Right lobe of liver (tissue), 4 donors: Measurements from ENCODE around the gene ID1.

ENCODE experiments used
- POLR2A ChIP-seq: fragments of 450-650 bp; IDR thresholded peaks from one replicate; pipeline ENCODE4 v1.6.1; 2017; ENCODE audit warnings: antibody characterized with exemption, mild to moderate bottlenecking
- TF ChIP-seq, protein P1 (sequence below), 4 donors: fragments of 200-600 bp in 3 of 4; fragments of 450-650 bp in 1 of 4; IDR thresholded peaks; one replicate each; pipeline versions ENCODE4 v1.5.1 to v1.8.0; 2016 to 2022; ENCODE audit warnings: antibody characterized with exemption in 4 of 4, mild to moderate bottlenecking in 2 of 4
- donor health status: DM: no; HTN: no; CAD: no.
- donor health status: DM: no; HTN: no; CAD: no.
- donor health status: DM: no; HTN: yes; CAD: no.

DNA sequence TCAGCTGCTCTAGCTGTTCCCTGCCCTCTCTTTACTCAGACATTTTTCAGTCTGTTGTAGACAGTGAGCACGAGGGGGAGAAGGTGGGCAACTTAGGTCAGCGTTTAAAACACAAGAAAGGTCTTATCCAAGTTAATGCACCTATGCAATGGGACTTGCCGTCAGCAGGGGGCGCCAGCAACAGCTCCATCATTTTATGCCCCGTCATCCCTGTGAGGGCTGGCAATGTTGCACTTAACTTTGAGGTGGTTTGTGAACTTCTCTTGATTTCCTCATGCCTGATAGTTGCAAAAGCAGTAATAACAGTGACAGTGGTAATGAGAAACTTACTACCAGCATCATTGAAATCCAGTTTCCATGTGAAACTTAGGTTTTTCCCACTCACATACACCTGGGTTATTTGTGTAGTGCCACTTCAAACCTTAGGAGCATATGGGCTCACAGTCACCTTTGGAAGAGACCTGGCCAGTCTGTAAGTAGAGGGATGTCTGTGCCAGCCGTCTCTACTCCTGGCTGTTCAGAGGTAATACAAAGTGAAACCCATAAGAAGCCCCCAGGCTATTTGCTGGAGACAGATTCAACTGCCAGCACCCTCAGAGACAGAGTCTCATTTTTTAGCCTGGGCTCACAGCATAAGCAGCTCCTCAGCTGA is 44.9 kb upstream of the ID1 start:
- no peak for TF ChIP-seq POLR2A
- TF ChIP-seq, protein P1, sequence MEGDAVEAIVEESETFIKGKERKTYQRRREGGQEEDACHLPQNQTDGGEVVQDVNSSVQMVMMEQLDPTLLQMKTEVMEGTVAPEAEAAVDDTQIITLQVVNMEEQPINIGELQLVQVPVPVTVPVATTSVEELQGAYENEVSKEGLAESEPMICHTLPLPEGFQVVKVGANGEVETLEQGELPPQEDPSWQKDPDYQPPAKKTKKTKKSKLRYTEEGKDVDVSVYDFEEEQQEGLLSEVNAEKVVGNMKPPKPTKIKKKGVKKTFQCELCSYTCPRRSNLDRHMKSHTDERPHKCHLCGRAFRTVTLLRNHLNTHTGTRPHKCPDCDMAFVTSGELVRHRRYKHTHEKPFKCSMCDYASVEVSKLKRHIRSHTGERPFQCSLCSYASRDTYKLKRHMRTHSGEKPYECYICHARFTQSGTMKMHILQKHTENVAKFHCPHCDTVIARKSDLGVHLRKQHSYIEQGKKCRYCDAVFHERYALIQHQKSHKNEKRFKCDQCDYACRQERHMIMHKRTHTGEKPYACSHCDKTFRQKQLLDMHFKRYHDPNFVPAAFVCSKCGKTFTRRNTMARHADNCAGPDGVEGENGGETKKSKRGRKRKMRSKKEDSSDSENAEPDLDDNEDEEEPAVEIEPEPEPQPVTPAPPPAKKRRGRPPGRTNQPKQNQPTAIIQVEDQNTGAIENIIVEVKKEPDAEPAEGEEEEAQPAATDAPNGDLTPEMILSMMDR (IDR thresholded peaks at IDR 0.05): peak; percentile 85 to 92 (median 85)
